GM12891 (cell line): ENCODE results near the gene TEAD1.

Source experiments
- PAX5 ChIP-seq: IDR thresholded peaks from 2 replicates; pipeline ENCODE4 v1.6.1; 2011; ENCODE audit warnings: low read length, moderate library complexity, mild to moderate bottlenecking; ENCODE audit not compliant: insufficient read depth, severe bottlenecking
- POLR2A ChIP-seq: IDR thresholded peaks from 2 replicates; pipeline ENCODE4 v1.6.1; 2011; ENCODE audit warnings: low read depth, low read length, control low read depth
- SPI1 ChIP-seq: IDR thresholded peaks from 2 replicates; pipeline ENCODE4 v1.6.1; 2011; ENCODE audit warnings: low read depth, low read length, control low read depth
- TAF1 ChIP-seq: IDR thresholded peaks from 2 replicates; pipeline ENCODE4 v1.6.1; 2011; ENCODE audit warnings: low read depth, low read length, control low read depth

GRCh38 chr11:12770966-12771597, 96.9 kb downstream of the TEAD1 start:
- TF ChIP-seq TAF1 (no peak), POLR2A (no peak), PAX5 (no peak), SPI1 (no peak)
